ENCODE data around the gene CCNYL1.
"Not testable (repeated sequence)": the region's sequence is repeated elsewhere in the genome, so short reads cannot be mapped to it uniquely, and the experiment has no call there.

Gene CCNYL1

GRCh38 chr2:207725873-207726578 is 14.6 kb downstream of the CCNYL1 start:
- no peak overlapping the region for H3K4me3 ChIP-seq (ENCODE audit: low read length)
- no peaks in the 10 kb centered on the region for H3K4me1 ChIP-seq (ENCODE audit: control insufficient read depth, insufficient read depth, low read length)
- no peak overlapping the region for H3K9ac ChIP-seq (ENCODE audit: low read length)

GRCh38 chr2:207727261-207727660 is 15.8 kb downstream of the CCNYL1 start:
- Histone ChIP-seq H3K36me3 (ENCODE audit: control insufficient read depth, insufficient read depth, low read length) (peaks cover 4% of the 10 kb centered on the region), H3K4me1 (ENCODE audit: control insufficient read depth, insufficient read depth, low read length) (no peaks in the 10 kb centered on the region), H3K9me3 (ENCODE audit: control insufficient read depth, low read length) (no peaks in the 10 kb centered on the region), H3K27me3 (ENCODE audit: control insufficient read depth, insufficient read depth, low read length) (no peaks in the 10 kb centered on the region), H3K4me3 (ENCODE audit: low read length) (no peak overlapping the region), H3K9ac (ENCODE audit: low read length) (no peak overlapping the region)

More at GRCh38 chr2:207725873-207726578, 14.6 kb downstream of the CCNYL1 start:
- H3K9me3 ChIP-seq (ENCODE audit: control insufficient read depth, low read length), result no peaks in the 10 kb centered on the region
- no peaks in the 10 kb centered on the region for H3K27me3 ChIP-seq (ENCODE audit: control insufficient read depth, insufficient read depth, low read length)
- H3K36me3 ChIP-seq (ENCODE audit: control insufficient read depth, insufficient read depth, low read length), result peaks cover 4% of the 10 kb centered on the region

GRCh38 chr2:207729465-207729998 is 18.1 kb downstream of the CCNYL1 start:
- Histone ChIP-seq H3K9me3 (ENCODE audit: control insufficient read depth, low read length) (no peaks in the 10 kb centered on the region), H3K27me3 (ENCODE audit: control insufficient read depth, insufficient read depth, low read length) (no peaks in the 10 kb centered on the region), H3K4me1 (ENCODE audit: control insufficient read depth, insufficient read depth, low read length) (no peaks in the 10 kb centered on the region), H3K9ac (ENCODE audit: low read length) (no peak overlapping the region), H3K36me3 (ENCODE audit: control insufficient read depth, insufficient read depth, low read length) (peaks cover 4% of the 10 kb centered on the region), H3K4me3 (ENCODE audit: low read length) (no peak overlapping the region)

GRCh38 chr2:207731138-207731537 is 19.7 kb downstream of the CCNYL1 start:
- Histone ChIP-seq H3K36me3 (ENCODE audit: control insufficient read depth, insufficient read depth, low read length) (peaks cover 4% of the 10 kb centered on the region), H3K27me3 (ENCODE audit: control insufficient read depth, insufficient read depth, low read length) (no peaks in the 10 kb centered on the region), H3K4me3 (ENCODE audit: low read length) (no peak overlapping the region), H3K9ac (ENCODE audit: low read length) (no peak overlapping the region), H3K9me3 (ENCODE audit: control insufficient read depth, low read length) (no peaks in the 10 kb centered on the region), H3K4me1 (ENCODE audit: control insufficient read depth, insufficient read depth, low read length) (peaks cover 5% of the 10 kb centered on the region)

- Histone ChIP-seq H3K27me3 (ENCODE audit: control insufficient read depth, insufficient read depth, low read length) (no peaks in the 10 kb centered on the region), H3K4me3 (ENCODE audit: low read length) (no peak overlapping the region), H3K9me3 (ENCODE audit: control insufficient read depth, low read length) (no peaks in the 10 kb centered on the region), H3K36me3 (ENCODE audit: control insufficient read depth, insufficient read depth, low read length) (peaks cover 4% of the 10 kb centered on the region), H3K4me1 (ENCODE audit: control insufficient read depth, insufficient read depth, low read length) (peaks cover 5% of the 10 kb centered on the region), H3K9ac (ENCODE audit: low read length) (no peak overlapping the region)
Observed at GRCh38 chr2:207733597-207734240, 22.3 kb downstream of the CCNYL1 start.

GRCh38 chr2:207734264-207734635 is 22.8 kb downstream of the CCNYL1 start:
- Histone ChIP-seq H3K36me3 (ENCODE audit: control insufficient read depth, insufficient read depth, low read length) (peaks cover 4% of the 10 kb centered on the region), H3K4me3 (ENCODE audit: low read length) (no peak overlapping the region), H3K9me3 (ENCODE audit: control insufficient read depth, low read length) (no peaks in the 10 kb centered on the region), H3K4me1 (ENCODE audit: control insufficient read depth, insufficient read depth, low read length) (peaks cover 5% of the 10 kb centered on the region), H3K27me3 (ENCODE audit: control insufficient read depth, insufficient read depth, low read length) (no peaks in the 10 kb centered on the region), H3K9ac (ENCODE audit: low read length) (no peak overlapping the region)

- Histone ChIP-seq H3K27me3 (ENCODE audit: control insufficient read depth, insufficient read depth, low read length) (no peaks in the 10 kb centered on the region), H3K4me3 (ENCODE audit: low read length) (no peak overlapping the region), H3K9me3 (ENCODE audit: control insufficient read depth, low read length) (no peaks in the 10 kb centered on the region), H3K36me3 (ENCODE audit: control insufficient read depth, insufficient read depth, low read length) (peaks cover 3% of the 10 kb centered on the region), H3K9ac (ENCODE audit: low read length) (no peak overlapping the region), H3K4me1 (ENCODE audit: control insufficient read depth, insufficient read depth, low read length) (peaks cover 5% of the 10 kb centered on the region)
Observed at GRCh38 chr2:207734636-207735512, 23.4 kb downstream of the CCNYL1 start.

- not testable (repeated sequence) for H3K4me1 ChIP-seq (ENCODE audit: control insufficient read depth, insufficient read depth, low read length); H3K27me3 ChIP-seq (ENCODE audit: control insufficient read depth, insufficient read depth, low read length); H3K4me3 ChIP-seq (ENCODE audit: low read length); H3K9me3 ChIP-seq (ENCODE audit: control insufficient read depth, low read length); H3K36me3 ChIP-seq (ENCODE audit: control insufficient read depth, insufficient read depth, low read length); H3K9ac ChIP-seq (ENCODE audit: low read length)
Observed at GRCh38 chr2:207735513-207735859, 24.0 kb downstream of the CCNYL1 start.

GRCh38 chr2:207743514-207743913 is 32.1 kb downstream of the CCNYL1 start:
- Histone ChIP-seq H3K9ac (ENCODE audit: low read length) (no peak overlapping the region), H3K36me3 (ENCODE audit: control insufficient read depth, insufficient read depth, low read length) (no peaks in the 10 kb centered on the region), H3K9me3 (ENCODE audit: control insufficient read depth, low read length) (no peaks in the 10 kb centered on the region), H3K27me3 (ENCODE audit: control insufficient read depth, insufficient read depth, low read length) (no peaks in the 10 kb centered on the region), H3K4me1 (ENCODE audit: control insufficient read depth, insufficient read depth, low read length) (peaks cover 4% of the 10 kb centered on the region), H3K4me3 (ENCODE audit: low read length) (no peak overlapping the region)

- Histone ChIP-seq H3K4me3 (ENCODE audit: low read length) (no peak overlapping the region), H3K4me1 (ENCODE audit: control insufficient read depth, insufficient read depth, low read length) (peaks cover 4% of the 10 kb centered on the region), H3K27me3 (ENCODE audit: control insufficient read depth, insufficient read depth, low read length) (no peaks in the 10 kb centered on the region), H3K9me3 (ENCODE audit: control insufficient read depth, low read length) (no peaks in the 10 kb centered on the region), H3K9ac (ENCODE audit: low read length) (no peak overlapping the region), H3K36me3 (ENCODE audit: control insufficient read depth, insufficient read depth, low read length) (no peaks in the 10 kb centered on the region)
Observed at GRCh38 chr2:207744050-207744449, 32.6 kb downstream of the CCNYL1 start.

- Histone ChIP-seq H3K9ac (ENCODE audit: low read length) (no peak overlapping the region), H3K36me3 (ENCODE audit: control insufficient read depth, insufficient read depth, low read length) (no peaks in the 10 kb centered on the region), H3K9me3 (ENCODE audit: control insufficient read depth, low read length) (no peaks in the 10 kb centered on the region), H3K4me3 (ENCODE audit: low read length) (no peak overlapping the region), H3K4me1 (ENCODE audit: control insufficient read depth, insufficient read depth, low read length) (peaks cover 4% of the 10 kb centered on the region), H3K27me3 (ENCODE audit: control insufficient read depth, insufficient read depth, low read length) (no peaks in the 10 kb centered on the region)
Observed at GRCh38 chr2:207744451-207744850, 33.0 kb downstream of the CCNYL1 start.

- H3K4me3 ChIP-seq (ENCODE audit: low read length), result no peak overlapping the region
- H3K27me3 ChIP-seq (ENCODE audit: control insufficient read depth, insufficient read depth, low read length), result no peaks in the 10 kb centered on the region
- H3K9me3 ChIP-seq (ENCODE audit: control insufficient read depth, low read length), result no peaks in the 10 kb centered on the region
- no peak overlapping the region for H3K9ac ChIP-seq (ENCODE audit: low read length)
- peaks cover 14% of the 10 kb centered on the region for H3K4me1 ChIP-seq (ENCODE audit: control insufficient read depth, insufficient read depth, low read length)
- no peaks in the 10 kb centered on the region for H3K36me3 ChIP-seq (ENCODE audit: control insufficient read depth, insufficient read depth, low read length)
Observed at GRCh38 chr2:207746131-207746530, 34.7 kb downstream of the CCNYL1 start.
